ENCODE results near the gene CMSS1. TPM values are rescaled to one million over a fixed set of nuclear protein-coding genes. Genes with fewer than 3 reads are reported as not detected.

The CMSS1 gene
- total RNA-seq, 1 experiment from 2014 or later, result 64.1 TPM

DNA sequence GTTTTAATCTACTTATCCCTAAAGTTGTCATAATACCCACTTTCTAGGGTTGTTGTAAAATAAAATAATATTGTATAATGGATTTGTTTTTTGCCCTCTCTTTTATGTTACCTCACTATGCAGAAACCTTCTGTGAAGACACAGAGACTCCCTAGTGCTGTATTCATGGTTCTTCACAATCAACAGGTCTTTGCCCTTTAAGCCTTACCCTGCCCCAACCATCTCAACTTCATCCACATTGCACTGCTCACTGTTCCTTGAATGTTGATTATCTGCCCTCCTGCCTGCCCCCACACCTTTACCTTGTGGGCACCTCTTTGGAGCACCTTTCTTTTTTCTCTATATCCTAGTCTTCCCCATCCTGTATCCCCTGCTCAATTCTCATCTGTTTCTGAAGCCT lies 21.1 kb downstream of the CMSS1 start:
- ATAC-seq (no peak), DNase-seq (ENCODE audit: low read depth, low spot score) (no peak)
- Histone ChIP-seq H3K27me3 (ENCODE audit: insufficient read depth, low read length) (no peaks in the 10 kb centered on the region), H4K20me1 (ENCODE audit: insufficient read depth) (no peaks in the 10 kb centered on the region), H2AFZ (ENCODE audit: low read depth, low read length, poor library complexity, severe bottlenecking) (no peak overlapping the region), H3K9ac (ENCODE audit: low read length) (no peak overlapping the region), H3K4me2 (ENCODE audit: low read length) (no peak overlapping the region), H3K79me2 (ENCODE audit: insufficient read depth, low read length) (peaks cover 58% of the 10 kb centered on the region), H3K4me3 (replicated peaks in 1 of 2; ENCODE audit: low read depth in 1 of 2, low read length in 2 of 2) (no peak overlapping the region), H3K4me1 (ENCODE audit: control insufficient read depth in 1 of 2, insufficient read depth in 2 of 2, low read length in 2 of 2) (no peaks in the 10 kb centered on the region), H3K9me3 (ENCODE audit: control insufficient read depth in 1 of 2, insufficient read depth in 1 of 2, low read depth in 1 of 2, low read length in 2 of 2) (no peaks in the 10 kb centered on the region), H3K9me2 (ENCODE audit: insufficient read depth) (no peaks in the 10 kb centered on the region), H3K36me3 (ENCODE audit: control insufficient read depth in 1 of 2, insufficient read depth in 2 of 2, low read length in 2 of 2) (no peaks in the 10 kb centered on the region), H3K27ac (ENCODE audit: low read depth, low read length) (no peak overlapping the region)
- CTCF ChIA-PET, result interaction anchor here (2.0 kb wide), 1 partner anchor 415 kb away, joined by 10 read pairs; no protein-coding TSS in a partner anchor
- POLR2A ChIA-PET, result no interaction called here
- intact Hi-C loops (cut with micrococcal nuclease), result loop anchor here (10.0 kb wide), 1 partner anchor 626 kb away; no protein-coding TSS in a partner anchor
- TF ChIP-seq, protein P1, sequence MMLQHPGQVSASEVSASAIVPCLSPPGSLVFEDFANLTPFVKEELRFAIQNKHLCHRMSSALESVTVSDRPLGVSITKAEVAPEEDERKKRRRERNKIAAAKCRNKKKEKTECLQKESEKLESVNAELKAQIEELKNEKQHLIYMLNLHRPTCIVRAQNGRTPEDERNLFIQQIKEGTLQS (IDR thresholded peaks at IDR 0.05), result no peak
- no peak for TF ChIP-seq ELF1 (IDR thresholded peaks at IDR 0.05; ENCODE audit: borderline replicate concordance, low read depth)
- TF ChIP-seq POLR2AphosphoS5 (IDR thresholded peaks at IDR 0.05; ENCODE audit: low read depth, low read length), result no peak
- no peak for TF ChIP-seq RAD21 (IDR thresholded peaks at IDR 0.05; ENCODE audit: low read depth)
- no peak for TF ChIP-seq SRF (IDR thresholded peaks at IDR 0.05; ENCODE audit: low read depth)
- TF ChIP-seq ZNF274 (IDR thresholded peaks at IDR 0.05; ENCODE audit: low read depth, low read length), result no peak
- no peak for TF ChIP-seq CTCF (IDR thresholded peaks at IDR 0.05 in 2 of 3, conservative IDR thresholded peaks at IDR 0.05 in 1 of 3; ENCODE audit: borderline replicate concordance in 1 of 3, insufficient read depth in 1 of 3, low read depth in 2 of 3, low read length in 2 of 3)
- no peak for TF ChIP-seq SIN3A (IDR thresholded peaks at IDR 0.05; ENCODE audit: low read depth)
- no peak for TF ChIP-seq JUND (IDR thresholded peaks at IDR 0.05)
- no peak for TF ChIP-seq CEBPB (IDR thresholded peaks at IDR 0.05; ENCODE audit: low read depth)
- TF ChIP-seq YY1 (IDR thresholded peaks at IDR 0.05; ENCODE audit: extremely low read depth, insufficient replicate concordance, low read depth, low read length), result no peak
- TF ChIP-seq SP1 (IDR thresholded peaks at IDR 0.05; ENCODE audit: low read depth), result no peak
- TF ChIP-seq FOSL1 (IDR thresholded peaks at IDR 0.05; ENCODE audit: low read depth), result no peak
- no peak for TF ChIP-seq CBX3 (IDR thresholded peaks at IDR 0.05; ENCODE audit: low read depth)
- no TSS peak for BruUV-seq (replicated peaks)
- RAD21 ChIA-PET (ENCODE audit: low non-redundant PET in 1 of 2, low total read pairs in 2 of 2, uncharacterized antibody in 2 of 2, unreplicated experiment in 2 of 2), result no interaction called here
